ENCODE measurements around the gene DNAH10. TPM values are rescaled to one million over a fixed set of nuclear protein-coding genes. Genes with fewer than 3 reads are reported as not detected.

Gene DNAH10
- total and polyA plus RNA-seq, 2 of the 4 experiments (the other 2 are of a cell fraction) = 0.18 to 0.22 TPM

- Histone ChIP-seq H3K9me1 (ENCODE audit: insufficient read depth, low read length) (no peaks in the 10 kb centered on the region), H3K56ac (ENCODE audit: extremely low read depth, insufficient read depth, low read length) (no peak overlapping the region), H3K4me2 (ENCODE audit: low read depth, low read length) (no peak overlapping the region), H2BK5ac (ENCODE audit: low read depth, low read length, poor library complexity, severe bottlenecking) (no peak overlapping the region), H3K27ac (ENCODE audit: insufficient read depth, low read length) (no peak overlapping the region), H2AFZ (replicated peaks; ENCODE audit: low read length, poor library complexity) (no peak overlapping the region), H3K4me3 (ENCODE audit: insufficient read depth, low read depth, low read length) (no peak overlapping the region), H3K14ac (replicated peaks; ENCODE audit: low read depth, low read length) (0 out of 2 replicates have a peak overlapping the region, but pooled peaks have one; percentile 15), H2BK20ac (ENCODE audit: low read depth, low read length) (no peak overlapping the region), H3K23ac (ENCODE audit: low read depth, low read length) (no peak overlapping the region), H2BK15ac (ENCODE audit: low read depth, low read length) (no peak overlapping the region), H3K36me3 (ENCODE audit: control insufficient read depth, insufficient read depth, low read length) (no peaks in the 10 kb centered on the region), H3K9me3 (ENCODE audit: control insufficient read depth, insufficient read depth, low read length) (no peaks in the 10 kb centered on the region), H4K91ac (ENCODE audit: insufficient read depth, low read depth, low read length) (no peak overlapping the region), H3K79me1 (ENCODE audit: low read depth in 1 of 2, low read length in 2 of 2) (no peaks in the 10 kb centered on the region), H3K18ac (ENCODE audit: low read depth, low read length) (no peak overlapping the region), H3K27me3 (ENCODE audit: control insufficient read depth, insufficient read depth, low read length) (peaks cover 6% of the 10 kb centered on the region), H4K5ac (ENCODE audit: low read depth, low read length) (no peak overlapping the region), H2AK9ac (replicated peaks; ENCODE audit: low read depth, low read length, poor library complexity) (no peak overlapping the region), H3K4me1 (ENCODE audit: control insufficient read depth, insufficient read depth, low read length) (peaks cover 7% of the 10 kb centered on the region), H3K4ac (ENCODE audit: low read depth, low read length) (no peak overlapping the region), H4K20me1 (ENCODE audit: insufficient read depth, low read length) (no peaks in the 10 kb centered on the region), H4K8ac (ENCODE audit: low read depth in 2 of 2, low read length in 2 of 2) (no peak overlapping the region), H2BK120ac (ENCODE audit: low read depth, low read length) (no peak overlapping the region), H2AK5ac (ENCODE audit: low read depth, low read length) (no peak overlapping the region), H3K9ac (ENCODE audit: low read depth, low read length) (no peak overlapping the region)
- intact Hi-C loops (cut with micrococcal nuclease) = no loop called here
- dilution Hi-C loops (cut with HindIII; ENCODE audit: low sequenced_read_pairs, unreplicated experiment) = no loop called here
- no peak for DNase-seq
- 80% methylated on average over 1 of the region's 5 CpGs; no CpG with 5 or more reads in 1 of the 2 experiments for WGBS, 2 experiments (ENCODE audit: extremely low coverage in 2 of 2, insufficient read length in 1 of 2)
- in situ Hi-C loops (cut with MboI; ENCODE audit: low sequenced_read_pairs) = no loop called here
- ChIA-PET CTCF (interaction anchor here (0.7 to 1.0 kb wide), 2 partner anchors 28 to 58 kb away, joined by 3 to 5 read pairs; no protein-coding TSS in a partner anchor), POLR2A (ENCODE audit: unreplicated experiment) (interaction anchor here (0.5 to 0.6 kb wide), 2 partner anchors 98 to 922 kb away, joined by 4 to 9 read pairs; no protein-coding TSS in a partner anchor)
- TF ChIP-seq RAD21 (IDR thresholded peaks at IDR 0.05; ENCODE audit: low read length) (no peak), USF2 (IDR thresholded peaks at IDR 0.05; ENCODE audit: low read depth, low read length) (no peak), ELK1 (IDR thresholded peaks at IDR 0.05; ENCODE audit: borderline replicate concordance, low read depth, low read length) (no peak), MAZ (IDR thresholded peaks at IDR 0.05; ENCODE audit: borderline replicate concordance, low read depth, low read length) (no peak), MXI1 (IDR thresholded peaks at IDR 0.05; ENCODE audit: borderline replicate concordance, low read depth, low read length) (no peak), CHD1 (IDR thresholded peaks at IDR 0.05; ENCODE audit: low read depth, low read length) (no peak)
- BruUV-seq (replicated peaks) = no TSS peak
- ATAC-seq (ENCODE audit: low read depth) = peak; percentile 22; the same call in 1 of the 2 replicates
Observed at GRCh38 chr12:123910761-123911193, 148.7 kb downstream of the DNAH10 start.
